Activated CD4-positive, alpha-beta memory T cell treated with anti-CD3 and anti-CD28 coated beads, Interleukin-2, amount 10 ng/mL, durations not matched to agents 7 days and 5 days (primary cell): ENCODE results near the gene ZFY. TPM values are rescaled to one million over a fixed set of nuclear protein-coding genes. Genes with fewer than 3 reads are reported as not detected.

Experiments used
- CTCF ChIA-PET: fragments of 350-600 bp; sonication (Branson Sonifier 250); formaldehyde crosslinking; loops from one replicate; lab custom pipeline; 2021; ENCODE audit warnings: antibody characterized with exemption, inconsistent platforms; lab: Charles Lee
- POLR2A ChIA-PET: fragments of 350-600 bp; sonication (Branson Sonifier 250); formaldehyde crosslinking; loops from one replicate; lab custom pipeline; 2021; ENCODE audit warnings: antibody characterized with exemption; lab: Charles Lee
- DNase-seq: peaks from one replicate; pipeline ENCODE4 v3.0.0-alpha.2; 2020
- H3K27ac Mint-ChIP-seq: one replicate; pipeline ENCODE4 v1.8.0; 2021; ENCODE audit warnings: mild to moderate bottlenecking, mixed read lengths
- H3K27me3 Mint-ChIP-seq: one replicate; pipeline ENCODE4 v1.8.0; 2021; ENCODE audit warnings: mixed read lengths
- H3K36me3 Mint-ChIP-seq: one replicate; pipeline ENCODE4 v1.8.0; 2021; ENCODE audit warnings: low read depth, mixed read lengths
- H3K4me1 Mint-ChIP-seq: one replicate; pipeline ENCODE4 v1.8.0; 2021; ENCODE audit warnings: mixed read lengths
- H3K4me3 Mint-ChIP-seq: one replicate; pipeline ENCODE4 v1.8.0; 2021; ENCODE audit warnings: mild to moderate bottlenecking, mixed read lengths
- H3K9me3 Mint-ChIP-seq: one replicate; pipeline ENCODE4 v1.8.0; 2021; ENCODE audit warnings: mixed read lengths
- total RNA-seq, 2 experiments: library from RNA; stranded (reverse); gene quantifications; one replicate each; pipeline ENCODE4 v1.2.3, GENCODE V29; 2021

ZFY gene
- total RNA-seq, 2 experiments from 2014 or later, result 16.9 to 17.6 TPM

DNA sequence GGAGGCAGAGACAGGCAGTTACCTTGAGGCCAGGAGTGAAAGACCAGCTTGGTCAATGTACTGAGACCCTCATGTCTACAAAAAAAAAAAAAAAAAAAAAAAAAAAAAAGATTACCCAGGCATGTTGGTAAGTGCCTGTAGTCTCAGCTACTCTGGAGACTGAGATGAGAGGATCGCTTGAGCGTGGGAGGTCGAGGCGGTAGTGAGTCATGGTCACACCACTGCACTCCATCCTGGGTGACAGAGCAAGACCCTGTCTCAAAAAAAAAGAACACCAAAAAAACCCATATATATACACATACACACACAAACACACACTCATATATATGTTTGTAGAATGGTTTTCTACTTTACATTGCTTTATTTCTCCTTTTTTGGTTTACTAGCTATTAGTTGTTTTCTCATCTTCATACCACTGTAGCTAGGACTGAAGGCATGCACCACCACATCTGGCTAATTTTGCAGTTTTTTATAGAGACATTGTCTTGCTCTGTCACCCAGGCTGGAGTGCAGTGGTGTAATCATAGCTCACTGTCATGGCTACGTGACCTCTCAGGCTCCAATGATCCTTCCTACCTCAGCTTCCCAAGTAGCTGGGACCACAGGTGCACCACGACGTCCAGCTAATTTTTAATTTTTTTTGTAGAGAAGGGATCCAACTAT is 14.5 kb downstream of the ZFY start:
- no peaks in the 10 kb centered on the region for H3K9me3 Mint-ChIP-seq
- peaks cover 16% of the 10 kb centered on the region for H3K36me3 Mint-ChIP-seq
- no peak overlapping the region for H3K4me3 Mint-ChIP-seq
- CTCF ChIA-PET, result interaction anchor here (1.1 kb wide), 1 partner anchor 13 kb away, joined by 3 read pairs; no protein-coding TSS in a partner anchor
- POLR2A ChIA-PET, result interaction anchor here (1.2 kb wide), 1 partner anchor 8 kb away, joined by 3 read pairs; no protein-coding TSS in a partner anchor
- H3K4me1 Mint-ChIP-seq, result peaks cover 32% of the 10 kb centered on the region
- no peaks in the 10 kb centered on the region for H3K27me3 Mint-ChIP-seq
- no peak overlapping the region for H3K27ac Mint-ChIP-seq
- DNase-seq, result no peak

DNA sequence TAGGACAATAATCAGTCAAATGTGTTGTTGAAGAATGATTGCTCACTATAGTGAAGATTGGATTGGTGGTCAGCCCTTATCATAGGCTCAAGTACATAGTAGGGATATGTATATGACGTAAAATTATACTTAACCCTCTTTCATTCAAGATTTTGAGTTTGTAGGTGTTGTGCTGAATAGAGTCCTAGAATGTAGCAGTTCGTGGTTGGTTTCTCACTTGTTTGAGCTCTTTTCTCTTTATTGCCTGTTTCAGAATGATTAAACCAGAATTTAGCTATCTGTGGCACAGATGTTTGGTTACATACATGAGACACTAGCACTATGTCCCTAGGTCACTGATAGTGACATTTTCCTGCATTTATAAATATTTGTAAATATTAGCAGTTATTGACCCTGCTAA is 15.5 kb downstream of the ZFY start:
- ChIA-PET POLR2A (interaction anchor here (1.2 kb wide), 1 partner anchor 9 kb away, joined by 3 read pairs; no protein-coding TSS in a partner anchor), CTCF (interaction anchor here (1.1 kb wide), 1 partner anchor 14 kb away, joined by 3 read pairs; no protein-coding TSS in a partner anchor)
- no peak overlapping the region for H3K27ac Mint-ChIP-seq

DNA sequence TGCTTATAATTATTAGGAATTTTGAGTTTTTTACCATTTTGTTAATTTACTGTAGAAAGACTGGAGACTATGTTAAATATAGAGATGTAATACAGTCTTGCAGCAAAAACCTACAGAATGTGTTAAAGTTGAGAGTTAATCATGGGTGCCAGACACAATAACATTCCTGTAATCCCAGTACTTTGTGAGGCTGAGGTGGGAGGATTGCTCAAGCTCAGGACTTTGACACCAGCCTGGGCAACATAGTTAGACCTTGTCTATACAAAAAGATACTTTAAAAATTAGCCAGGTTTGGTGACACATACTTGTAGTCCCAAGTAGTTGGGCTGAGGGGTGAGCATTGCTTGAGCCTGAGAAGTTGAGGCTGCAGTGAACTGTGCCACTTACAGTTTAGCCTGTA is 17.7 kb downstream of the ZFY start:
- Mint-ChIP-seq H3K36me3 (peaks cover 31% of the 10 kb centered on the region), H3K27ac (no peak overlapping the region), H3K27me3 (no peaks in the 10 kb centered on the region), H3K4me1 (peaks cover 27% of the 10 kb centered on the region), H3K9me3 (no peaks in the 10 kb centered on the region), H3K4me3 (no peak overlapping the region)
- no peak for DNase-seq
- ChIA-PET CTCF (no interaction called here), POLR2A (no interaction called here)

More for the DNA sequence above, 15.5 kb downstream of the ZFY start:
- H3K9me3 Mint-ChIP-seq, result no peaks in the 10 kb centered on the region
- no peak overlapping the region for H3K4me3 Mint-ChIP-seq
- no peak for DNase-seq
- no peaks in the 10 kb centered on the region for H3K27me3 Mint-ChIP-seq
- H3K4me1 Mint-ChIP-seq, result peaks cover 32% of the 10 kb centered on the region
- peaks cover 24% of the 10 kb centered on the region for H3K36me3 Mint-ChIP-seq

DNA sequence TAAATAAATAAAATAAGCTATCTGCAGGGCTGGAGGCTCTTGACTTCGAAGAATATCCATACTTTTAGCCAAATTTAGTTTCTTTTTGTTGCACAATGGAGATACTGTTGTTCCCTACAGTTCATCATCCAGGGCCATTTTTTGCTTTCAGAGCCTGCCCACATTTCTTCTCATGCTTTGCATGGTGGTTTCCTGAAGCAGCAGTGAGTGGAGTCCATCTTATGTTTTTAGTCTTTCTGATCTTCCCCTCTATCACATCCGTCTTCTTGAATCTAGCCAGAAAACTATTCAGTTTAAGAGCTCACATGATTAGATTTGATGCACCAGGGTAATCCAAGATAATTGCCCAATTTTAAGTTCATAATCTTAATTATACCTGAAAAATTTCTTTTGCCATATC is 19.6 kb downstream of the ZFY start:
- Mint-ChIP-seq H3K4me3 (no peak overlapping the region), H3K4me1 (peaks cover 18% of the 10 kb centered on the region), H3K36me3 (peaks cover 34% of the 10 kb centered on the region), H3K9me3 (no peaks in the 10 kb centered on the region), H3K27ac (no peak overlapping the region), H3K27me3 (no peaks in the 10 kb centered on the region)
- ChIA-PET CTCF (interaction anchor here (0.6 kb wide), 1 partner anchor 34 kb away, joined by 4 read pairs; no protein-coding TSS in a partner anchor), POLR2A (no interaction called here)
- DNase-seq, result no peak

DNA sequence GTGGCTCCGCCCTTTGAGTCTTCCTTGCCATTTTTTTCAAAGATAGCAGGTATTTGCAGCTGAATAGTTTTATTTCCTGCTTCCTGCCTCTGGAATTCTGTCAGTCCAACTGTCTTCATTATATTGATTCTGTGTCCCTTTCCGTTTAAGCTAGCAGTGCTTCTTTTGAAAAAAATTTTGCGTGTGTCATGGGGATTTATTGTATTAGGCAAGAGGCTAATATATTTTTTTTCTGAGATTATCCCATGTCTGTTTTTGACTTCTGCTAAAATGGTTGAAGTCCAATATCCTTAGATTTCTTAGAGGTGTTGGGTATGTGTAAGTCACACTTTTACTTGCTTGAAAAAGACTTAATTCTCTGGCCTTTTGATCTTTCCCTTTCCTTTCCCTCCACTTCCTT is 20.4 kb downstream of the ZFY start:
- Mint-ChIP-seq H3K27me3 (no peaks in the 10 kb centered on the region), H3K4me3 (no peak overlapping the region), H3K36me3 (peaks cover 37% of the 10 kb centered on the region), H3K9me3 (no peaks in the 10 kb centered on the region), H3K4me1 (peaks cover 10% of the 10 kb centered on the region), H3K27ac (no peak overlapping the region)
- no peak for DNase-seq
- POLR2A ChIA-PET, result no interaction called here
- CTCF ChIA-PET, result interaction anchor here (0.6 kb wide), 1 partner anchor 33 kb away, joined by 4 read pairs; no protein-coding TSS in a partner anchor

DNA sequence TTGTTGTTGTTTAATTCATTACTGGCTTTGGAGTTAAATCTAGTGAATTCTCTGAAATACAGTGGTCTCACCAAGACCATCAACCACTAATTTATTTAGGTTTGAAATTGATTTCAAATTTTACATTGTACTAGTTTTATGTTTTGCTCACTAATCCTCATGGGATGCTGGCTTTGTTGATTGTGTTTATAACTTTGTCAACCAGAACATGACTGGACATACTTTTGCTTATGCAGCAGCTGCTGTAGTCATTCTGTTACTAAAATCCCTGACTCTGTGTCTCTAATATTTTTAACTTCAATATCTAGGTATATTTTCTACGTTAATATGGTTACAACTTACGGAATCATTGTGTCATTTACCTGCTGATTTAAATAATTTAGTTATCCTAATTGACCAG is 26.9 kb downstream of the ZFY start:
- Mint-ChIP-seq H3K4me1 (peaks cover 1% of the 10 kb centered on the region), H3K9me3 (no peaks in the 10 kb centered on the region), H3K4me3 (no peak overlapping the region), H3K27ac (no peak overlapping the region), H3K27me3 (no peaks in the 10 kb centered on the region), H3K36me3 (peaks cover 20% of the 10 kb centered on the region)
- POLR2A ChIA-PET, result no interaction called here
- no peak for DNase-seq
- CTCF ChIA-PET, result no interaction called here

DNA sequence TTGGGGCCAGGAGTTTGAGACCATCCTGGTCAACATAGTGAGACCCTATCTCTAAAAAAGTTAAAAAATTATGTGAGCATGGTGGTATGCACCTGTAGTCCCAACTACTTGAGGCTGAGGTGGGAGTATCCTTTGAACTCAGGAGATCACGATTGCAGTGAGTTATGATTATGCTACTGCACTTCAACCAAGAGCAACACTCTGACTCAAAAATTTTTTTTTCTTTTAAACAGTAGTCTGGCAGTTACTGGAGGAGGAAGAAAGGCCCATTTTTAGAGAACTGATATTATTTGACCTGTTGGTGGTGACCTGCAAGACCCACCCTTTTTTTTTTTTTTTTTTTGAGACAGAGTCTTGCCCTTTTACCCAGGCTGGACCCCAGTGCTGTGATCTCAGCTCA is 29.6 kb downstream of the ZFY start:
- Mint-ChIP-seq H3K9me3 (no peaks in the 10 kb centered on the region), H3K27ac (no peak overlapping the region), H3K36me3 (peaks cover 18% of the 10 kb centered on the region), H3K4me3 (no peak overlapping the region), H3K4me1 (peaks cover 12% of the 10 kb centered on the region), H3K27me3 (no peaks in the 10 kb centered on the region)
- no peak for DNase-seq
- ChIA-PET CTCF (no interaction called here), POLR2A (no interaction called here)

DNA sequence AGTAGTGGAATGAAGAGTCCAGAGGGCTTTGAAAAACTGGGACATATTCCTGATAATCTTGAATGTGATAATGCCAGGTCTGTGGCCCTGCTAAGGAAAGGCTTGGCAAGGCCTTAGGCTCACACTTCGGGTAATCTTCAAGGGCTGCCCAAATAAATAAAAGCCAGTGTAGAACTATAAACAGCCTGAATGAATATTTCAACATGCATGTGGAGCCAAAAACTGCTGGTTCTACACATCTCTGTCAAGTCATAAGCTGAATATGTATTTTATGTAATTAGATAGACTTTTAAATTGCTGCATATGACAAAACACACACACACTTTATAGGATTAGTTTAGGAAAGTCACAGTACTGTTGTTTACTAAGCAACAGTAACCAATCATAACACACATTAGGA is 30.4 kb downstream of the ZFY start:
- Mint-ChIP-seq H3K27ac (no peak overlapping the region), H3K9me3 (no peaks in the 10 kb centered on the region), H3K4me3 (no peak overlapping the region), H3K4me1 (peaks cover 15% of the 10 kb centered on the region), H3K36me3 (peaks cover 16% of the 10 kb centered on the region), H3K27me3 (no peaks in the 10 kb centered on the region)
- DNase-seq, result no peak
- ChIA-PET POLR2A (no interaction called here), CTCF (no interaction called here)

DNA sequence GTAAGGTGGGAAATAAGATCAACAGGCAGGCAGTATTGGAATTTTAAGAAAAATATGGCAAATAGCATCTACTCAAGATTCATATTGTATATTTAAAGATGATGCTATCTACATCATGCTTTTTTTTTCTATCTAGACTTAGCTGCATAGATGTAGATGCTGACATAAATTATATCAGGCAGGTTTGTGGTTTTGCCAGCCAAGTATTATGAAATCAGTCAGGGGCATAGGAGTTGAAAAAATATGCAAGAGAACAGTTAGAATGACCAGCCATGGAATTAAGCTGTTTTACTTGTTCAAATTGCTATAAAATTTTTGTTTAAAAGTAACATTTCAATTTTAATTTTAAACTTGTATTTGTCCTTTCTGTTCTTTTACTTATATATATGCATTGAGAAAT is 34.4 kb downstream of the ZFY start:
- H3K36me3 Mint-ChIP-seq, result peaks cover 14% of the 10 kb centered on the region
- H3K4me1 Mint-ChIP-seq, result peaks cover 18% of the 10 kb centered on the region
- ChIA-PET CTCF (no interaction called here), POLR2A (no interaction called here)
- no peak overlapping the region for H3K4me3 Mint-ChIP-seq
- H3K27me3 Mint-ChIP-seq, result no peaks in the 10 kb centered on the region
- no peak for DNase-seq
- H3K27ac Mint-ChIP-seq, result no peak overlapping the region
- no peaks in the 10 kb centered on the region for H3K9me3 Mint-ChIP-seq

DNA sequence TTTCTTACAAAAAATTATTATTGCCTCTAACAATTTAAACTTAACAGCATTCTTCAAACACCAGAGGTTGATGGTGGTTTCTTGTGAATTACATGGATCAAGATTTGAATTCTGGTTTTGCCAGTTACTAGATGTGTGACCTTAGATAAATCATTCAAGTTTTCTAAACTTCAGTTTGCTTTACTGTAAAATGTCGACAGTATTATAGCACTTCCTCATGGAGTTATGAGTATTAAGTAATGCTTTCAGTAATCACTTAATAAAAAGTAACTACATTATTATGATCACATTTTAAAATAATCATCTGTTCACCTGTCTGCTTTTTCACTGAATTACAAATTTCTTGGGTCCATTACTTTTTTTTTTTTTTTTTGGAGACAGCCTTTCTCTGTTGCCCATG is 37.5 kb downstream of the ZFY start:
- DNase-seq, result no peak
- ChIA-PET POLR2A (interaction anchor here (0.7 kb wide), 1 partner anchor 11 kb away, joined by 3 read pairs; no protein-coding TSS in a partner anchor), CTCF (no interaction called here)
- no peaks in the 10 kb centered on the region for H3K9me3 Mint-ChIP-seq
- peaks cover 16% of the 10 kb centered on the region for H3K4me1 Mint-ChIP-seq
- H3K4me3 Mint-ChIP-seq, result no peak overlapping the region
- H3K27ac Mint-ChIP-seq, result no peak overlapping the region
- H3K36me3 Mint-ChIP-seq, result peaks cover 23% of the 10 kb centered on the region
- no peaks in the 10 kb centered on the region for H3K27me3 Mint-ChIP-seq

DNA sequence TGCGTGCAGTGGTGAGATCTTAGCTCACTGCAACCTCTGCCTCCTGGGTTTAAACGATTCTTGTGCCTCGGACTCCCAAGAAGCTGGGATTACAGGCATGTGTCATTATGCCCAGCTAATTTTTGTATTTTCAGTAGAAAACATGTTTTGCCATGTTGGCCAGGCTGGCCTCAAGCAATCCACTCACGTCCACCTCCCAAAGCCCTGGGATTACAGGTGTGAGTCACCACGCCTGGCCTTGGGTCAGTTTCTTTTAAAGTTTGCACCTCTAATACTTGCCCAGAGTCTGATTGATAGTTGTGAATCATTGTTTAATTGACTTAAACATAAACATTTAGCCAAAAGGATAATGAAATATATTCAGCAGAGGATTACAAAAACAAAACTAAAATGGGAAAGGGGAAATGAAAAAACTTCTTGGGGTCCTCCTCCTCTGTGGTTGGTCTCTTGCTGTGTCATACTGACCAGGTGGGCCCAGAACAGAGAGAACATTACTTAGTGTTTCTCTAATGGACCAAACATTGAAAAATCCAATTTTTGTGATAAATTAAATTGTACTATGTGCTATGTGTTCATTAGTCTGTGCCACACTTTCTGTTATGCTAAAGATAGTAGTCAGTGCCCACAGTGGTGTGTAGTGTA is 38.0 kb downstream of the ZFY start:
- Mint-ChIP-seq H3K9me3 (no peaks in the 10 kb centered on the region), H3K4me1 (peaks cover 16% of the 10 kb centered on the region), H3K27ac (no peak overlapping the region), H3K36me3 (peaks cover 26% of the 10 kb centered on the region), H3K27me3 (no peaks in the 10 kb centered on the region), H3K4me3 (no peak overlapping the region)
- DNase-seq, result no peak
- CTCF ChIA-PET, result no interaction called here
- POLR2A ChIA-PET, result interaction anchor here (0.7 kb wide), 1 partner anchor 12 kb away, joined by 3 read pairs; no protein-coding TSS in a partner anchor

DNA sequence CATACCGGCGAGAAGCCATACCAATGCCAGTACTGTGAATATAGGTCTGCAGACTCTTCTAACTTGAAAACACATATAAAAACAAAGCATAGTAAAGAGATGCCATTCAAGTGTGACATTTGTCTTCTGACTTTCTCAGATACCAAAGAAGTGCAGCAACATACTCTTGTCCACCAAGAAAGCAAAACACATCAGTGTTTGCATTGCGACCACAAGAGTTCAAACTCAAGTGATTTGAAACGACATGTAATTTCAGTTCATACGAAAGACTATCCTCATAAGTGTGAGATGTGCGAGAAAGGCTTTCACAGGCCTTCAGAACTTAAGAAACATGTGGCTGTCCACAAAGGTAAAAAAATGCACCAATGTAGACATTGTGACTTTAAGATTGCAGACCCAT is 44.1 kb downstream of the ZFY start:
- H3K36me3 Mint-ChIP-seq, result peaks cover 36% of the 10 kb centered on the region
- H3K27me3 Mint-ChIP-seq, result no peaks in the 10 kb centered on the region
- H3K4me3 Mint-ChIP-seq, result no peak overlapping the region
- ChIA-PET POLR2A (no interaction called here), CTCF (no interaction called here)
- H3K27ac Mint-ChIP-seq, result no peak overlapping the region
- H3K4me1 Mint-ChIP-seq, result no peaks in the 10 kb centered on the region
- no peak for DNase-seq
- no peaks in the 10 kb centered on the region for H3K9me3 Mint-ChIP-seq

DNA sequence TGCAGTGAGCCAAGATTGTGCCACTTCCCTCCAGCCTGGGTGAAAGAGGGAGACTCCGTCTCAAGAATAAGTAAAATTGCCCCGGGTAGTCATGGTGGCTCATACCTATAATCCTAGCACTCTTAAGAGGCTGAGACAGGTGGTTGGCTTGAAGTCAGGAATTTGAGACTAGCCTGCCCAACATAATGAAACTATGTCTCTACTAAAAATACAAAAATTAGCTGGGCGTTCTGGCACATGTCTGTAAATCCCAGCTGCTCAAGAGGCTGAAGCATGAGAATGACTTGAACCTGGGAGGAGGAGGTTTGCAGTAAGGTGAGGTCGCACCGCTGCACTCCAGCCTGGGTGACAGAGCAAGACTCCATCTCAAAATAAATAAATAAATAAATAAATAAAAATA is 49.3 kb downstream of the ZFY start:
- no peak overlapping the region for H3K4me3 Mint-ChIP-seq
- no peaks in the 10 kb centered on the region for H3K4me1 Mint-ChIP-seq
- peaks cover 5% of the 10 kb centered on the region for H3K36me3 Mint-ChIP-seq
- CTCF ChIA-PET, result no interaction called here
- no peaks in the 10 kb centered on the region for H3K27me3 Mint-ChIP-seq
- no peaks in the 10 kb centered on the region for H3K9me3 Mint-ChIP-seq
- POLR2A ChIA-PET, result no interaction called here
- no peak for DNase-seq
- no peak overlapping the region for H3K27ac Mint-ChIP-seq
